Mesothelial cell of epicardium (in vitro differentiated cells): ENCODE data around the gene ITPR2. TPM values are rescaled to one million over a fixed set of nuclear protein-coding genes. Genes with fewer than 3 reads are reported as not detected.

ENCODE experiments used
- DNase-seq, 2 experiments: peaks; one replicate each; pipeline ENCODE4 v3.0.0; 2021; ENCODE audit warnings: low spot score in 2 of 2; ENCODE audit not compliant: unreplicated experiment in 2 of 2
- H3K27ac Mint-ChIP-seq: 2 replicates; pipeline ENCODE4 v1.8.0; 2021; ENCODE audit warnings: mixed read lengths
- H3K27me3 Mint-ChIP-seq: 2 replicates; pipeline ENCODE4 v1.8.0; 2021; ENCODE audit warnings: low read depth, mixed read lengths
- H3K36me3 Mint-ChIP-seq: 2 replicates; pipeline ENCODE4 v1.8.0; 2021; ENCODE audit warnings: mixed read lengths
- H3K4me1 Mint-ChIP-seq: 2 replicates; pipeline ENCODE4 v1.8.0; 2021; ENCODE audit warnings: mixed read lengths
- H3K4me3 Mint-ChIP-seq: 2 replicates; pipeline ENCODE4 v1.8.0; 2021; ENCODE audit warnings: mild to moderate bottlenecking, moderate library complexity, mixed read lengths
- H3K9me3 Mint-ChIP-seq: 2 replicates; pipeline ENCODE4 v1.8.0; 2021; ENCODE audit warnings: mixed read lengths
- CTCF ChIP-seq: fragments of 200-600 bp; sonication (generic); IDR thresholded peaks from one replicate; pipeline ENCODE4 v1.5.0; 2021; ENCODE audit warnings: antibody characterized with exemption; ENCODE audit not compliant: unreplicated experiment
- total RNA-seq: library from RNA; stranded (reverse); gene quantifications from 3 replicates; pipeline ENCODE4 v1.2.1, GENCODE V29; 2021

ITPR2 gene
- total RNA-seq, 1 donor from 2014 or later, result 62.3 TPM

- H3K4me3 Mint-ChIP-seq, result no peak overlapping the region
- no peak for DNase-seq
- no peak for TF ChIP-seq CTCF
- peaks cover 7% of the 10 kb centered on the region for H3K4me1 Mint-ChIP-seq
- H3K9me3 Mint-ChIP-seq, result no peaks in the 10 kb centered on the region
- no peak overlapping the region for H3K27ac Mint-ChIP-seq
- H3K36me3 Mint-ChIP-seq, result peaks cover 11% of the 10 kb centered on the region
- no peaks in the 10 kb centered on the region for H3K27me3 Mint-ChIP-seq
Observed at GRCh38 chr12:26535826-26536225, 297.2 kb downstream of the ITPR2 start.

GRCh38 chr12:26534071-26534470 lies 298.9 kb downstream of the ITPR2 start:
- no peak overlapping the region for H3K4me3 Mint-ChIP-seq
- H3K27me3 Mint-ChIP-seq, result no peaks in the 10 kb centered on the region
- H3K36me3 Mint-ChIP-seq, result peaks cover 16% of the 10 kb centered on the region
- TF ChIP-seq CTCF, result no peak
- H3K27ac Mint-ChIP-seq, result no peak overlapping the region
- DNase-seq, result no peak
- H3K9me3 Mint-ChIP-seq, result no peaks in the 10 kb centered on the region
- H3K4me1 Mint-ChIP-seq, result no peaks in the 10 kb centered on the region

- Mint-ChIP-seq H3K9me3 (no peaks in the 10 kb centered on the region), H3K36me3 (peaks cover 16% of the 10 kb centered on the region), H3K4me3 (no peak overlapping the region), H3K4me1 (no peaks in the 10 kb centered on the region), H3K27me3 (no peaks in the 10 kb centered on the region), H3K27ac (no peak overlapping the region)
- no peak for TF ChIP-seq CTCF
- DNase-seq, result no peak
Observed at GRCh38 chr12:26533211-26533610, 299.8 kb downstream of the ITPR2 start.

GRCh38 chr12:26530461-26530860 lies 302.5 kb downstream of the ITPR2 start:
- Mint-ChIP-seq H3K4me1 (no peaks in the 10 kb centered on the region), H3K9me3 (peaks cover 15% of the 10 kb centered on the region), H3K27ac (no peak overlapping the region), H3K4me3 (no peak overlapping the region), H3K36me3 (peaks cover 24% of the 10 kb centered on the region), H3K27me3 (no peaks in the 10 kb centered on the region)
- TF ChIP-seq CTCF, result no peak
- no peak for DNase-seq

GRCh38 chr12:26528943-26529342 lies 304.1 kb downstream of the ITPR2 start:
- Mint-ChIP-seq H3K27me3 (no peaks in the 10 kb centered on the region), H3K4me3 (no peak overlapping the region), H3K9me3 (peaks cover 20% of the 10 kb centered on the region), H3K4me1 (no peaks in the 10 kb centered on the region), H3K27ac (no peak overlapping the region), H3K36me3 (peaks cover 25% of the 10 kb centered on the region)
- no peak for DNase-seq
- TF ChIP-seq CTCF, result no peak

- Mint-ChIP-seq H3K4me3 (no peak overlapping the region), H3K27me3 (no peaks in the 10 kb centered on the region), H3K4me1 (peaks cover 7% of the 10 kb centered on the region), H3K36me3 (peaks cover 24% of the 10 kb centered on the region), H3K9me3 (peaks cover 20% of the 10 kb centered on the region), H3K27ac (no peak overlapping the region)
- no peak for DNase-seq
- TF ChIP-seq CTCF, result no peak
Observed at GRCh38 chr12:26527682-26528081, 305.3 kb downstream of the ITPR2 start.
